Suppressor macrophage treated with lipopolysaccharide for 1 hour (primary cell): ENCODE data around the gene KRT77.
A peak's percentile ranks its signal among the peaks of the same experiment; 100 is the strongest.
"Not testable (repeated sequence)": the region's sequence is repeated elsewhere in the genome, so short reads cannot be mapped to it uniquely, and the experiment has no call there.

Experiments
- DNase-seq, 3 donors: peaks; one replicate each; pipeline ENCODE4 v3.0.0-alpha.2; 2020 to 2022

Gene KRT77

DNA sequence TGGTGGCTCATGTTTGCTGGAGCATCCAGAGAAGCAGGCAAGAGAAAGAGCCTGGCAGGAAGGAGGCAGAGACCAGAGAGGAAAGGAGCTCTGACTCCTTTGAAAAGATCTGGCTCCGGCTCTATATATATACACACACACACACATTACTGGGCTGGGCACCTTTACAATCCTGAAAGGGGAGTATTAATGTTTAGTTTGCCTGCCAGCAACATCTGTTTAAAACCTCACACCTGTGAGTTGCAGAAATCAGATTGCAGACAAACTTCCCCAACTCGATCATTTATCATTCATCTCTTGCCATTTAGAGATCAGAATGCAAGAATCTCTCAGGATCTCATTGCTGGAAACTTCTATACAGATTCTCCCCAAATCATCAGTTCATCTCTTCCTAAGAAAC is at the start of gene KRT77:
Gene KRT77 (minus strand): TSS at position 101 of the 400 bp plus-strand sequence. CDS start 90 bp downstream, at position 11.
- no peak for DNase-seq

DNA sequence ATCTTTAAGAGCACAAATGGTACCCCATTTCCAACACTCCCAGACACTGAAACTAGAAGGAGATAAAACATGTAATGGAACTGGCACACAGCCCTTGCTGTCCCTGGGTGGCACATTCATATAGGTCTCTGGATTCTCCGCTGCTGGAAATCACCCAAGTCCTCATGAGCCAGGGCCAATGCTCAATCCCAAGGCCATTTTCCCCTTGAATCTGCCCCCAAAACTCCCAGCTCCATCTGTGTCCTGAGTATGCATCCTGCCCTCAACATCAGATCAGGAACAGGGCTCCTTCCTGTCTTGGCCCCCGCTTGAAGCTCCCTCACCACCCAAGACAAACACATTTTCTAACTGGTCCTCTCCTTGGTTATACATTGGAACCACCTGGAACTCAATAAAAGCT is 49.2 kb upstream of the KRT77 start:
- no peak for DNase-seq

DNA sequence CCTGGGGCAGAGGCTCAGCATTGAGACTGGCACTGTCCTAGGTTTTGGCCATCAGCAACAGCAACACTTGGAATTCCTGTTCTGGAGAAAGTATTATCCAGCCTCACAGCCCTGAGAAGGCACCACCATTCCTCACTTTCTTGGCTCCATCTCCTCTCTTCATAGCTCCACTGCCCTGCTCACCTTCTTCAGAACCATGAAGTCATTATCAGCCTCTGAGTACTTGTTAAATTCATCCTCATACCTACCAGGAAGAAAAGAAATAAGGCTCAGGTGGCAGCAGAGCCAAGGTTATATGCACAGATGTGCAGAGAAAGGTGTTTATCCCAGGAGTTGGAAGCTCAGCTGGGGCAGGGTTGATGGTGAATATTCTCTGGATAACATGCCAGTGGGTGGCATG is 48.5 kb upstream of the KRT77 start:
- DNase-seq: no peak

DNA sequence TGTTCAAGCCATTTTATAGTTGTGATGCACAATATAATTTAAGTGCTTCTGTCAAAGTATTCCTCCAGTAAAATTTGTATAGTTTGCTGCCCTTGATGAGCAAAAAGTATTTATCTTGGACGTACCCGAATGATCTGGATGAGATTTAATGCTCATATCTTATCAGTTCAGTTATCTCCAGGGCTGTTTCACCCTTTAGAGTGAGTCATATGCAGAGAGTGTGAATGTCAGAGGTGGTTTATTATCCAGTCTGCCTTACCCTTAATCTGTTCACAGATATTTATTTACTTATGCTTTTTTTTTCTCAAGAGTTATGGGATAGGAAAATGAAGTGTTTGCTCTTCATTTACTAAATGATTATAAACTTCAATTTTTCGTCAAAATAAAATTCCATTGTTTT is 47.2 kb upstream of the KRT77 start:
- DNase-seq: not testable (repeated sequence)

DNA sequence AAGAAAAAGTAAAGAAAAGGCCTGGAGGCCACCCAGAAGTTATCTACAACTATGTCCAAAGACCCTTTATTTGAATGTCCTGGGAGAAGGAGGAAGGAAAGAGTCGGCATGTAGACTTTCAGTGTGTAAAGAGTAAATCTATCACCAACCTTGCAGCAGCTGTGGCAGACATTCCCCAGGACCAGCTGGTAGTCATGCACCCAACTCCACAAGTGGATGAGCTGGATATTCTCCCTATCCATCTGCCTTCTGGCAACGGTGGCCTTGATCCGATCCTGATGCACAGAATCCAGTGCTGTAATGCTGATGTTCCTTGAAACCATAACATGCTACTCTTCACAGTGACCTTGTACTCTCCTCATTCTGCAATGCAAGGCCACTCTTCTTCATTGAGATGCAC is 46.5 kb upstream of the KRT77 start:
- no peak for DNase-seq

DNA sequence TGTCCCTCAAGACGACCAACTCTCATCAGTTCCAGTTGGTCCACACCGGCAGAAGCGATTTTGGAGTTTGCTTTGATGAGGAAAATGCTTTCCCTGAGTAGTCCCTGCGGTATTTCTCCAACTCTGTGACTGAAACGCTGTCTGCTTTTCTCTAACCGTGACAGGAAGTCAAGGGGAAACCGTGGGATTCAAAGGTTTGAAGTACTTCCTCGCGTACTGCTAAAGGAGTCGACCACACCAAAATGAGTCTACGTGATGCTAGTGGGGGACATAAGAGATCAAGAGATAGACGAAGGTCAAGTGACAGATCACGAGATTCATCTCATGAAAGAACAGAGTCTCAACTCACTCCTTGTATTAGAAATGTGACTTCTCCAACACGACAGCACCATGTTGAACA is 45.3 kb upstream of the KRT77 start:
- no peak for DNase-seq

DNA sequence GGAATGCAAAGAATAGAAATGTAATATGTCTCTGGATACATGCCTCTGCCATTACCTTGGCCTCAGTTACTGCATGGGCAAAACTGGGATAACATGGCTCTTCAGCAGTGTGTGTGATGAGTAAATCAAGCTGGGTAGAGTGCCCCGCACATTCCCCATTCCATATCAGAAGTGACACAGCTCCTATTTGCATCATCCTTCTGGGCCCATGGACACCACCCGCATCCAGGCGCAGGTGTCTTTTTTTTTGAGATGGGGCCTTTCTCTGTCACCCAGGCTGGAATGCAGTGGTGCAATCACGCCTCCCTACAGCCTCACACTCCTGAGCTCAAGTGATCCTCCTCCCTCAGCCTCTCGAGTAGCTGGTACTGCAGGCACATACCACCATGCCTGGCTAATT is 42.2 kb upstream of the KRT77 start:
- DNase-seq: no peak

DNA sequence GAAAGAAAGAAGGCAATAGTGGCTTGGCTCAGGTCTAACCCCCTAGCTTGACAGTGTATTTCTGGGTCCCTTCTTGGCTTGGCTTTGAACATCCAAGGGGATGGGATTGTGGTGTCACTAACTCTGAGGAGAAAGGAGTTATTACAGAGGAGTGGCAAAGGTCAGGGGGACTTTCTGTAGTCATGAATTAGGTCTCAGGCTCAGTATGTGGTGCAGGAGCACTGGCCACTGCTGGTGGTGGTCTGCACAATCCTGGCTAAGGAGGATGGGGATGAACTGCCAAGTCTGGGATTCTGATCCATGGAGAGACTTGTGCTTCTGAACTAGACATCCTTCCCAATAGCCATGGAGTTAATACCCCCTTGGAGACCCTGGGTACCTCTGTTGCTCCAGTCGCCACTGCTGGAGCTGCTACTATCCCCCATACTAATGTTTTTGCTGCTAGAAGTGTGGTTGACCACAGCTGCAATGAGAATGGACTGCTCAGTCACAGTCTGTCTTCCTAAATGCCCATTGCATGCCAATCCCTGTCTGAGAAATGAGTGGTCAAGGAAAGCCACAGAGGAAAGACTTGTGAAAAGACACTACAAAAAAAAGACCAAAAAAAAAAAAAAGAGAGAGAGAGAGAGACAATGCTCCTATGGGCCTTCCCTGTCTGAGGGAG is 41.3 kb upstream of the KRT77 start:
- DNase-seq: no peak

DNA sequence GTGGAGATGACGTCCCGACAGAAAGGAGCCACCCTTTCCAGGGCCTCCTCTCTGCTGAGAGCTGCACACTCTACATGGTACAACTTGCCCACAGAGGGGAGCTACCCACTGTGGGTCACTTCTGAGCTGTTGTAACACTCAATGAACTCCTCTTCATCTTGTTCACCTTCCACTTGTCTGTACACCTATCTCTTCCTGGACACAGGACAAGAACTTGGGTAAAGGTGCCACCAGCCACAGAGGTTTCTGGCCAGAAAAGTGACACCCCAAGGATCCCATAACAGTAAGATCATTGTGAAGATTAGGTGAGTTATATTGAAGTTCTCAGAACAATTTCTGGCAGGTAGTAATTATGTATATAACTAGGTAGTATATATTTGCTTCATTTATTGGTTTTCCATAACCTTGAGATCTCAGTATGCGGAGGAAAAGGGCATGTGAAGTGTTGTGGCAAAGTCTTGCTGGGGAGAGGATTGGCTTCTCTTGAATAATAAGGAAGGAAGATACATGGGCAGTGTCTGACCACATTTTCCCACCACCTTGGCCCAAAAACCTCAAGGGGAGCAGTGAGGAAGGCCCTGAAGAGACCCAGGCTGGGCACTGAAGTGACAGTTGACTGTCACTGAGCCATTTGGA is 39.6 kb upstream of the KRT77 start:
- DNase-seq: no peak

DNA sequence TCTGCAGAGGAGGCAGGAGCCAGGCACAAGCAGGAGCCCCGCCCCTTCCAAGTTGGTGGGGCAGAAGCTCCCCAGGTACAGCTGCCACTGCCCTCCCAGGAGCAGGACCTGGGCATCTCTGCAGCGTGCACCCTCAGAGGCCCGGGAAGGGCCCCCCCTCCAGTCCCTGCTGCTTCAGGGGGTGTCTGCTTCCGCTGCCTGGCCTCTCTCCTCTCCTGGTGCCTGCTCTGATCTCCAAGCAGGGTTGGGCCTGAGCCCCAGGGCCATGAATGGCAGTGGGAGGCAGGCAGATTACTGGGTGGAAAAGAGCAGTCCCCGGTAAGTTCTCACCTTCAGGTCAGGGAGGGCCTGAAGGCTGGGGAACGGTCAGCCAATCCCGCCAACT is 38.9 kb upstream of the KRT77 start:
- DNase-seq: no peak

DNA sequence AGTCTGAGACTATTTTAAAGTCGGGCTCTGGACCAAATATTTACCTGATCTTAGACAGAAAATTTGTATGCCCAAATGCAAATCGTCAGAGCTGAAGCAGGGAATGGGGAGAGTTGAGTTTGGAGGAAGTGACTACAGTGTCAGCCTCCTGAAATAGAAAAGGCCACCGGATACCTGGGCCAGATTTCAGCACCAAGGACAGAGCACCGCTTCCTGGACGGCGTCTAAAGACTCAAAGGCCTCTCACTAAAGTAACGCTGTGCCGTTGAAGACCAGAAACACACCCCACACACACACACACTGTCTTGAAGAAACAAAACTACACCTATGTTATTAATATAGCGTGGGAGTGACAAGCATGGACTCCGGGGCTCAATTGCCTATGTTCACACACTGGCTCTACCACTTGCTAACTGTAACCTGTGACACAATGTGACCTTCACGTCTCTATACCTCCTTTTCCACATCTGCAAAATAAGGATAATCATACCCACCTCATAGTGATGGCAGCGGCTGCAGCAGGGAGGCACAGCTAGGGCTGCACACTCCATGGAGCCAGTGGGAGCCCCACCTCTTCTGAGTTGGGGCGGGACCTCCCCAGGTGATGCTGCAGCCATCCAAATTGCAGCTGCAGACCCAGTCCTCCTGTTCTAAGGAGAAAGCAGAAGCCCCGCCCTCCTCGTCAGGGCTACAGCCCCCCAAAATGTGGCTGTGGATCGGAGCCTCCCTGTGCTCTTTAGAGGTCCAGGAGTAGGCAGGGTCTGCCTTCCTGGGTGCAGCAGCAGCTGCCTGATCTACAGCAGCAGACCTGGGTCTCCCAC is 38.3 kb upstream of the KRT77 start:
- peak; percentile 27 to 65 (median 54) for DNase-seq

DNA sequence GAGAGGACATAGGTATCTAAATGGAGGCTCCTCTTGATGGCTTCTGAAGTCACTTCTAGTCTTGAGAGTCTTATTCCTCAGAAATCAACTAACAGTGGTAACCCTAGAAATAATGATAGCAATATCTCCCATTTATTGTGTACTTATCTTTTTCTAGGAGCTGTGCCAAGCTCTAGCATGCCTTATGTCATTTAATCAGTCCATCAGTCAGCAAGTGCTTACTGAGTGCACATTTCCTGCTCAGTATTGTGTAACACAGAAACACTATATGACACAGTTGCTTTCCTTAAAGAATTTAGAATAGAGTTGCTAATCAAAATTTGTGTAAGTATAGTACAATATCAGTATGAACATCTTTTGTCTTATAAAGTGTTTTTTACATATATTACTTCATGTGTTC is 37.3 kb upstream of the KRT77 start:
- no peak for DNase-seq

DNA sequence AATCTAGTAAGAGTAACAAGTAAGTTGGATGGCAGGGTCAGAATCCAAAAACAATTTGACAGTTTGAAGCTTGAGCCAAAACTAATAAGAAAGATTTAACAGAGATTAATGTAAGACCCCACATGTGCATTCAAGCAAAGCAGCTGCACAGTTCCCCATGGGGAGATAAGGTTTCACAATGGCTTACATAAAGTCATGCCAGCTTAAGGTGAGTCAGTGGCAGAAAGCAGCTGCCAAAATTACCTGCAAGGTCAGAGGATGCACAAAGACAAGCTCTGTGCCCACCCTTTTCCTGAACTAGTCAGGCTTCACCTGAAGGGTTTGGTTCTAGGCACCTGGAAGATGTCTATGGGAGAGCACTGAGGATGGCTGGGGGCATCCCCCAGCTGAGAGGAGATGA is 36.6 kb upstream of the KRT77 start:
- DNase-seq: no peak

DNA sequence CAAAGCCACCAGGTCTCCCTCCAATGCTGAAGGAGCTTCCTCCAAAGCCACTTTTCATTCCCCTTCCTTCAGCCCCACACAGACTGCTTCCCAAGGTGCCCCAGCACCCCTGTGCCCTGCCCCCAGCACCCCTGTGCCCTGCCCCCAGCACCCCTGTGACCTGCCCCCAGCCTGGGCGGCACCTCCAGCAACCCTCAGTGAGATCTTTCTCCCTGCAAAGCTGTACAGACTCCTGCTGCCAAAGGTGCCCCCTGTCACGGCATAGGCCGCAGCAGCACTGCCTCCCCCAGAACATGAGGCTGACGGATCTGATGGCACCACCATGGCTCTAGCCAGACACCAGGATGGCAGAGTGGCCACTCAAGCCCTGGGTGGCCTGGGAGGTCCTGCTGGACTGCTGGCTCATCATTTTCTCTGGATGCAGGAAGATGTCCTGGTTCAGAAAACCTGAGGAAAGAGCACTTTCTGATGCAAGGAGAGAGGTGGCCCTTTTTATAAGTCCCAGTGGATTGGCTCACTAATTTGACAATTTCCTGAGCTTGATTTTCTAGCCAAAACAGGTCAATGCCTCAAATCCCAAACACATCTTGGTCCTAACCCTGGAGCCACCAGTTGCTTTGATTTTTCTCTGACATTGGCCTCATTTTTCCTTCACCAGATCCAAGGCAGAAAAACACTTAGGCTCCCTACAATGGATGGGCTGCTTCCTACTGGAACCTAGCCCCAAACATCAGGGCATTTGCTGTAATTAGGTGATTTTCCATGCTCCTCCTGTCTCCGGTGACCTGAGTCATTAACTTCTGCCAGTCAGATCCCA is 32.7 kb upstream of the KRT77 start:
- no peak for DNase-seq

DNA sequence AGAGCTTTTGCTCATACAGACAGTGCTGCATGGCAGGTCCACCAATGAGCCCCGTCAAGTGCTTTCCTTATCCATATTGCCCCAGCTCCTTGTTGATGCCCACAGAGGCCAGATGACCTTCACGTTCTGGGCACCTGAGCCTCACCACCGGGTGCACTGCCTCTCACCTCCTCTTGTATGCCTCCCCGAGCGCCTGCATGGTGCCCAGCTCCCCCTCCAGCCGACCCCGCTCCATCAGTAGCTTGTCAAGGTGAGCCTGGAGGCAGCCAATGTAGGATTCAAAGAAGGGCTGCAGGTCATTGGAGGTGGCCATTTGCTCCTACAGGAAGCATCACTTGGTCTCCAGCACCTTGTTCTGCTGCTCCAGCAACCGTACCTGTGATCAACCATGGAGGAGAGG is 31.8 kb upstream of the KRT77 start:
- no peak for DNase-seq

DNA sequence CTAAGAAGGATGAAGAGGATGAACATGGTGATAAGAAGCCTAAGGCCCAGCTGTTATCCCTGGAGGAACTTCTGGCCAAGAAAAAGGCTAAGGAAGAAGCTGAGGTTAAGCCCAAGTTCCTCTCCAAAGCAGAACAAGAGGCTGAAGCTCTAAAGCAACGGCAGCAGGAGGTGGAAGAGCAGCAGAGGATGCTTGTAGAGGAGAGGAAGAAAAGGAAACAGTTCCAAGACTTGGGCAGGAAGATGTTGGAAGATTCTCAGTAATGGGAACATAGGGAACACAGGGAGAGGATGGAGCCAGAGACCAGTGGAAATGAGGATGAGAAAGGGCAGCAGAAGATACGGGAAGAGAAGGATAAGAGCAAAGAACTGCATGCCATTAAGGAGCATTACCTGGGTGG is 27.5 kb upstream of the KRT77 start:
- DNase-seq: no peak

DNA sequence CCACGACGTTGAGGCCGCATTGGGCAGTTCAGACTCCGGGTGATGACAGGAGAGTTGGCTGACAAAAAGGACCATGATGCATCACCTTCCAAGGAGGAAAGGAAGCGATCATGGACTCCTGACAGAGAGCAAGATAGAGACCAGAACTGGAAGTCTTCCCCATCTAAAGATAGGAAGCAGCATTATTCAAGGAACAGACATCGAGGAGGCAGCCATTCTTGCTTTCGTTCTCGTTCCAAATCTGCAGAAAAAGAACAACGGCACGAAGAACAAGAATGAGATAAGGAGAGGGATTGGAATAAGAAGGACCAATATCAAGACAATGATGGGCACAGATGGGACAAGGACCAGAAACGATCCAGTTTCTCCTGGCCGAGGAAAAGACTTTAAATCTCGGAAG is 27.1 kb upstream of the KRT77 start:
- no peak for DNase-seq

DNA sequence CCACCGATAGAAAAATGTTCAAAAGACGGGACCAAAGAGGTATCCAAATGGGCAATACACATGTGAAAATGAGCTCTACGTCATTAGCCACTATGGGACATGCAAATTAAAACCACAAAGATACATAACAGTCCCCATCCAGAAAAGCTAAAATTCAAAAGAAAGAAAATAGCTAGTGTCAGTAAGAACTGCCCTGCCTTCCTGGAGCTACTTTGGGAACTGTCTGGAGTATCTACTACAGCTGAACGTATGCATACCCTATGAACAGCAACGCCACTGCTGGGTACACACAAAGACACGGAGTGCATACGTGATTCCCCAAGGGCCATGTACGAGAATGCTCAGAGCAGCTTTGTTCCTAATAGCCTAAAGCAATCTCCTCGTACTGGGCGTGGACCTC is 25.8 kb upstream of the KRT77 start:
- no peak for DNase-seq

DNA sequence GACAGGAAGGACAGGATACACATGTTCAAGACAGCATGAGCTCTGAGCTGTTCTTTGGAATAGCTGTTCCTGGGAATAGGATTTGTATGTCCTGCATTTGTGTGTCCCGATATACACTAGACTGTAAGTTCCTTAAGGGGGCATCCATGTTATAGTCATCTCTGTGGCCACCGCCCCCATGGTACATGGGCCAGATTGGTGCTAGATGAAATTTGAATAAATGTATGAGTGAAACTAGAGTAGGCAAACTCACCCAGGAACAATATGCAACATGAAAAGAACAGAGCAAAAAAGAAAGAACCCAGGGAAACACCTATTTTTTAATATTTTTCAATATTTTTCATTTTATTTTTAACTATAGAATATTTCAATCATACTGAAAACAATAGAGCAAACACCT is 25.1 kb upstream of the KRT77 start:
- DNase-seq: no peak

DNA sequence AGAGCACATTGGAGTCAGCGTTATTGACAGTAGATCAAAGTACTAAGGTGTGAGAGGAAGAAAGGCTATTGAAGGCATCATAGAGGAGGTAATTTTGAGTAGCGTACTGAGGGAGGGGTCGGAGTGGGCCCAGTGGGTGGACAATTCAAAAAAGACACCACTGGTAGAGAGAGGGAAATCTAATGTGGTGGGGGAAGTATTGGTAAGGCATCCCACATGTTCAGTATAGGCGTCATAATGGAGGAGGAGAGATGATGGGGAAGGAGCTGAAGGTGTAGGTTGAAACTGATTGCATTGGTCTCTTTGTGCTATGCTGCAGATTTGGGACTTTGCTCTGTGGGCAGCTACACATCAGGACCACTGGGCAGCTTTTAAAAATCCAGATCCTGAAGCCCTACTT is 23.7 kb upstream of the KRT77 start:
- DNase-seq: no peak

DNA sequence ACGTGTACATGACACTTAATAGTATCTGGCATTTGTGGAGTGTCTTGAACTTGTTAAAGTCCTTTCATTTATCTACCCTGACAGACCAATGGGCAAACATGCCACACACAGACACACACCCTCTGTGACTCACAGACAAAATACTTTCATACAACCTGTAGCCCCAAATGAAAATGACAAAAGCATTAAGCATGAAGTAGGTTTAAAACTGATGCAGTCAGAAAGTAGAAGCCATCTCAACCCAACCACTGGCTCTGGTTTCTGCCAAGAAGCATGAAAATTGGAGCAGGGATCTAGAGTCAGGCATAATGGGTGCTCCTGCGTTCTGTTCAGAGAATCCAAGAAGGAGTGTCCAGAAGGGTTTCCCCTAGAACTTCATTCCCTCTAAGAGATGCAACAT is 23.1 kb upstream of the KRT77 start:
- DNase-seq: no peak

DNA sequence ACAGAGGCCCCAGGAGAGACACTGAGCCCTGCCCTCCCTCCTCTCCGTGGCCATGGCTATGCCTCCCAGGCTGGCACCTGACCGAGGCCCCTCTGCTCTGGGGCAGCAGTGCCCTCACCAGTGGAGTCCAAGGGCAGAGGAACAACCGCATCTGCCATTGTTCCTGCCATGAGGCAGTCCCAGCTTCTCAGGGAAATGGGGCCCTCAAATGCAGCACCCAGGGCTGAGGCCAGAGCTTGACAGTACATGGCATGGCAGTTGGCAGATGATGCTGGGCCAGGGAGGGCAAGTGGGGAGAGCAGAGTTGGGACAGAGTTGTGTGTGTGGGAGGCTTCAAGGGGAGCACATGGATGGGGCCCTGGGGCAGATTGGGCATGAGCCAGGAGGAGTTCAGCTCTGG is 21.1 kb upstream of the KRT77 start:
- DNase-seq: no peak

DNA sequence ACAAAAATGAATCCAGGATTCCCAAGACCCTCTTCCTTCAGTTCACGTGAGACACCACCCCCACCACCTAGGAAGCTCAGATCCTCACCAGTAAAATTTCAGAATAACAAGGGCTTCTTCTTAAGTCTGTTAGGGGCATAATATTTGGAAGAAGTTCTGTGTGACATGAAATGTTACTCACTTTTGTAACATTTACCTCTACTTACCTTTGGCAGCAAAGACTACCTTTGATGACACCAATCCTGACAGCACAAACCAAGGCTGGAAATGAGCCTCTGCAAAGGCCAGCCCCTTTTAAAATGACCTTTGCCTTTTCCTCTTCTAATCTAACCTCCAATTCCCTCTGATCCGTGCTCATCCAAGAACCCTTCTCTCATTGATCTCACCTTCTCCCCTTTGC is 19.4 kb upstream of the KRT77 start:
- no peak for DNase-seq
